Ovary (tissue), 9 donors: ENCODE measurements around the gene TOB1. TPM values are rescaled to one million over a fixed set of nuclear protein-coding genes. Genes with fewer than 3 reads are reported as not detected.
A peak's percentile ranks its signal among the peaks of the same experiment; 100 is the strongest.
"Not testable (repeated sequence)": the region's sequence is repeated elsewhere in the genome, so short reads cannot be mapped to it uniquely, and the experiment has no call there.

Source experiments
- DNase-seq, 5 donors: peaks; one replicate each; pipeline ENCODE4 v3.0.0-alpha.2; 2019 to 2020
- H3K27ac ChIP-seq, 2 donors: fragments of 200-600 bp; one replicate each; pipeline versions ENCODE4 v1.5.1 to v1.8.0; 2019 to 2022
- H3K27me3 ChIP-seq: fragments of 200-600 bp; one replicate; pipeline ENCODE4 v1.8.0; 2022
- H3K36me3 ChIP-seq: fragments of 200-600 bp; sonication (generic); one replicate; pipeline ENCODE4 v1.5.1; 2019
- H3K4me1 ChIP-seq: one replicate; pipeline ENCODE4 v1.8.1; 2013; ENCODE audit warnings: mild to moderate bottlenecking, moderate library complexity; ENCODE audit not compliant: insufficient read depth
- H3K4me3 ChIP-seq: fragments of 200-600 bp; sonication (generic); one replicate; pipeline ENCODE4 v1.5.1; 2017
- H3K9me3 ChIP-seq, 2 donors: fragments of 200-600 bp in 1 of 2; sonication (generic) in 1 of 2; one replicate each; pipeline versions ENCODE4 v1.5.1 to v1.8.1; 2013 to 2019; ENCODE audit warnings: mild to moderate bottlenecking in 1 of 2, moderate library complexity in 1 of 2
- EP300 ChIP-seq: sonication (generic); formaldehyde crosslinking; IDR thresholded peaks from one replicate; pipeline ENCODE4 v1.6.1; 2017; ENCODE audit warnings: antibody characterized with exemption
- POLR2A ChIP-seq: fragments of 450-650 bp; IDR thresholded peaks from one replicate; pipeline ENCODE4 v1.6.1; 2017; ENCODE audit warnings: antibody characterized with exemption, mild to moderate bottlenecking, moderate library complexity
- WGBS, 3 donors: extraction: QIAGEN DNeasy Blood & Tissue Kit in 1 of 3; methylation state at CpG; one replicate each; pipeline versions ENCODE4 v1.1.5 to v1.1.7; 2013 to 2017; 5-methylcytosine and 5-hydroxymethylcytosine counted together
- intact Hi-C, 4 donors: fragments of 100-400 bp; cut with DNase I; formaldehyde crosslinking; loops; one replicate each; pipeline versions ENCODE4 v1.11.0 to v1.15.1; 2022 to 2023
- polyA plus RNA-seq, 2 donors: library from polyadenylated mRNA; stranded (reverse); fragments of 200-250 nt in 1 of 2; fragments of 350-450 nt in 1 of 2; fragmentation: Illumina TruSeq in 1 of 2; extraction: RNeasy Lipid Tissue Mini Kit (QIAGEN cat#74804) in 1 of 2; gene quantifications; one replicate each; pipeline ENCODE4 v1.2.3, GENCODE V29; 2013 to 2014
- total RNA-seq, 7 donors: library from RNA; depleted of rRNA in 2 of 7; stranded (reverse); fragments of >200 nt in 2 of 7; fragmentation: NEBNext Ultra II Directional in 3 of 7; extraction: Animal tissue kit (Norgen Biotek cat#: 25700) in 3 of 7; gene quantifications; one replicate each; pipeline versions ENCODE4 v1.1.0 to v1.2.4, GENCODE V29; 2016 to 2023
- TF ChIP-seq, protein P1 (sequence below), 3 donors: fragments of 450-650 bp in 2 of 3; fragments of 200-600 bp in 1 of 3; IDR thresholded peaks; one replicate each; pipeline versions ENCODE4 v1.5.1 to v1.8.0; 2016 to 2022; ENCODE audit warnings: antibody characterized with exemption in 3 of 3, mild to moderate bottlenecking in 1 of 3
- donor health status: DM: no; HTN: no; CAD: no; lungs with moderate emphysema.
- donor health status: DM: no; HTN: no; CAD: no.
- donor health status: Bipolar disorder and iron deficiency.
- donor health status: DM: yes; HTN: yes; CAD: no.
- donor health status: DM: no; HTN: no; CAD: no.
- donor health status: DM: yes; HTN: yes; CAD: no.

Gene TOB1
- total and polyA plus RNA-seq, 9 donors = 19.6 to 150 (median 72.1) TPM

DNA sequence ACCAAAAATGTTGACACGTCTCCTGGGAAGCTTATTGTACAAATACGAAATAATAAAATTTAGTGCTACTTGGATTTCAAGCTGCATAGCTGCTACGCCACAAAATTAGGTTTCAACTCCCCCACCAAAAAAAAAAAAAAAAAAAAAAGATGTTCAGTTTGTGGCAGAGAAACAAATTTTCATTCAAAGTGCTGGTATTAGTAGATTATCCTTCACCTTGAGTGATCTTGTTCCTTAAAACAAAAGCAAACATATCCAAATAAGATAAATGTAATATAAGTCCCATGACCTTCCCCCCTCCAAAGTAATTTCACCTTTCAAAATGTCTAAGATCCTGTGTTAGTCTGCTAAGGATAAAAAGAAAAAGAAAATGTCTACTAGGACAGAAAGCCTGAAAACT, 2.2 kb downstream of the TOB1 start:
- H3K36me3 ChIP-seq = no peaks in the 10 kb centered on the region
- TF ChIP-seq, protein P1, sequence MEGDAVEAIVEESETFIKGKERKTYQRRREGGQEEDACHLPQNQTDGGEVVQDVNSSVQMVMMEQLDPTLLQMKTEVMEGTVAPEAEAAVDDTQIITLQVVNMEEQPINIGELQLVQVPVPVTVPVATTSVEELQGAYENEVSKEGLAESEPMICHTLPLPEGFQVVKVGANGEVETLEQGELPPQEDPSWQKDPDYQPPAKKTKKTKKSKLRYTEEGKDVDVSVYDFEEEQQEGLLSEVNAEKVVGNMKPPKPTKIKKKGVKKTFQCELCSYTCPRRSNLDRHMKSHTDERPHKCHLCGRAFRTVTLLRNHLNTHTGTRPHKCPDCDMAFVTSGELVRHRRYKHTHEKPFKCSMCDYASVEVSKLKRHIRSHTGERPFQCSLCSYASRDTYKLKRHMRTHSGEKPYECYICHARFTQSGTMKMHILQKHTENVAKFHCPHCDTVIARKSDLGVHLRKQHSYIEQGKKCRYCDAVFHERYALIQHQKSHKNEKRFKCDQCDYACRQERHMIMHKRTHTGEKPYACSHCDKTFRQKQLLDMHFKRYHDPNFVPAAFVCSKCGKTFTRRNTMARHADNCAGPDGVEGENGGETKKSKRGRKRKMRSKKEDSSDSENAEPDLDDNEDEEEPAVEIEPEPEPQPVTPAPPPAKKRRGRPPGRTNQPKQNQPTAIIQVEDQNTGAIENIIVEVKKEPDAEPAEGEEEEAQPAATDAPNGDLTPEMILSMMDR (IDR thresholded peaks at IDR 0.05) = no peak
- TF ChIP-seq POLR2A = no peak
- no peak for TF ChIP-seq EP300
- no peak for DNase-seq
- peak overlapping the region in 1 of 2 donors; percentile 98 for H3K27ac ChIP-seq
- H3K4me3 ChIP-seq = peak overlapping the region; percentile 99
- 47 to 62% (median 60%) methylated on average over 3 of the region's 3 CpGs for WGBS, 3 donors
- peaks cover 2% of the 10 kb centered on the region for H3K4me1 ChIP-seq
- H3K9me3 ChIP-seq = no peaks in the 10 kb centered on the region
- intact Hi-C loops = no loop called here
- no peaks in the 10 kb centered on the region for H3K27me3 ChIP-seq

DNA sequence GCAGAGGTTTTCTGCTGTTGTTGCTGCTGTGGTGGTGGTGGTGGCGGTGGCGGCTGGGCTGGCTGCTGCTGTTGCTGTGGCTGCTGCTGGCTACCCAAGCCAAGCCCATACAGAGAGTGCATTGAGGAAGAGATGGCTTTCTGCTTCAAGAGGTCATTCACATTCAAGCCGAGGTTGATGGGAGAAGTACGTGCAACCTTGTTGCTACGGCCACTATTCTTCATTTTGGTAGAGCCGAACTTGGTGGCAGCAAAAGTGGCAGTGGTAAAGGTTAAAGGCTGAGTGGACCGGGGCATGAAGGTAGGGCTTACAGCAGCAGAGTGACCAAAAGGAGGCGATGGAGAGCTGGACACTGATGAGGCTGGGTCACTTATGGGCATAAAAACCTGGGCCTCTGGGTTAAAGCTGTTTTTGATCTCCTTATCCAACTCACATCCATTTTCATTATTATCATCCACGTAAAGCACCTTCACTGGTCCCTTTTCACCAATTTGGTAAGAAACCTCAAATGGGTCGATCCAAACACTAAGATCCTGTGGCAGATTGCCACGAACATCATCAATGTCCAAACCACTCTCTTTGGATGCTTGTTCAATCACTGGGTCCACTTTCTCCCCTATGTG, 2.8 kb downstream of the TOB1 start:
- WGBS, 3 donors = 79 to 87% (median 86%) methylated on average over 11 of the region's 11 CpGs
- intact Hi-C loops = no loop called here
- no peak for DNase-seq
- Histone ChIP-seq H3K9me3 (no peaks in the 10 kb centered on the region), H3K27me3 (no peaks in the 10 kb centered on the region), H3K4me1 (peaks cover 2% of the 10 kb centered on the region), H3K27ac (no peak overlapping the region), H3K4me3 (no peak overlapping the region), H3K36me3 (no peaks in the 10 kb centered on the region)
- TF ChIP-seq POLR2A (no peak), EP300 (no peak)
- TF ChIP-seq, protein P1 (IDR thresholded peaks at IDR 0.05) = no peak

DNA sequence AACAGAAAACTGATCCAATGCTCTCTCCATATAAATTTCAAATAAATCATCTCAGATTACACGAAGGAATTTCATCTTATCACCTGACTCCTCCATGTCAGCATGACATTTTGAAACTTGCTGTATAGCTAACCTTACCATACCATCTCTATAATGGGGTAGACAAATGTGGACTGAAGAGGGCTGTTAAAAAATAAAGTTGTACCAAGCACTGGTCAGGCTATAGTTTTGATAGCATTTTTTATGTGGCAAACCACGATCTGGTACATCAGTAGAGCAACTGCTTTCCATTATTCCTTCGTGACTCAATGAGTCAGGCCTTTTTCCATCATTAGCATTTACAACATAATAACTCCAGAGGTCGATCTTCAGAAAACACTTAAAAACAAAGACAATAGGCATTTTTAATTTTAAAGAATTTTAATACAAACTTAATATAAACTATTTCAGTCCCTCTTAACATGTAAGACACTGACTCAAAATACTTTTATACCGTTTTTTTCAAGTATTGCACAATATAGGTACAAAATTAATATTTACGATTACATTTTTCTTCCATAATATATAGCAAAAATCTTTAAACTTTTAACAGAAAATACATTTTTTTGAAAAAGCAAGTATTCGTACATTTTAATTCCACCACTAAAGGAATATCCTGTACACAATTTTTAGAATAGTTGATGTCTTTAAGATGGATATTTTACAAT, 4.2 kb downstream of the TOB1 start:
- Histone ChIP-seq H3K9me3 (no peaks in the 10 kb centered on the region), H3K4me1 (peaks cover 2% of the 10 kb centered on the region), H3K4me3 (no peak overlapping the region), H3K36me3 (no peaks in the 10 kb centered on the region), H3K27ac (no peak overlapping the region), H3K27me3 (no peaks in the 10 kb centered on the region)
- no peak for TF ChIP-seq POLR2A
- no peak for TF ChIP-seq EP300
- TF ChIP-seq, protein P1 (IDR thresholded peaks at IDR 0.05) = no peak
- intact Hi-C loops = no loop called here
- no peak for DNase-seq
- WGBS, 3 donors = 69 to 73% (median 72%) methylated on average over 7 of the region's 7 CpGs

DNA sequence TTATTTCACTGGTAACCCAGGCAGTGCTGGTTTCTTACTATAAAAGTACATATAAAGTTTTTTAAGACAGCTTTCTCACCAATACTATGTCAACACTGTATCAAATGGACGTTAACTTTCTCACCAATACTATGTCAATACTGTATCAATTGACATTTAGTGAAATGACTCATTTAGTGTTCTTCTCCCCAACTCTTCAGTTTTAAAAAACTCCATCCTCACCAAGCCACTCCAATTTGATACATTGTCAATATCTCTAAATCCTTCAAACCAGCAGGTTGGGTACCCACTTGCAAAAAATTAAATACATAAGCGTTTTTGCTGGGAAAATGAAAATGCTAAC, 4.8 kb downstream of the TOB1 start:
- Histone ChIP-seq H3K9me3 (no peaks in the 10 kb centered on the region), H3K36me3 (no peaks in the 10 kb centered on the region), H3K4me1 (peaks cover 2% of the 10 kb centered on the region), H3K27ac (no peak overlapping the region), H3K27me3 (no peaks in the 10 kb centered on the region), H3K4me3 (no peak overlapping the region)
- intact Hi-C loops = no loop called here
- TF ChIP-seq, protein P1 (IDR thresholded peaks at IDR 0.05) = no peak
- TF ChIP-seq EP300 = no peak
- WGBS, 3 donors = 86 to 92% (median 90%) methylated on average over 2 of the region's 2 CpGs
- DNase-seq = no peak

DNA sequence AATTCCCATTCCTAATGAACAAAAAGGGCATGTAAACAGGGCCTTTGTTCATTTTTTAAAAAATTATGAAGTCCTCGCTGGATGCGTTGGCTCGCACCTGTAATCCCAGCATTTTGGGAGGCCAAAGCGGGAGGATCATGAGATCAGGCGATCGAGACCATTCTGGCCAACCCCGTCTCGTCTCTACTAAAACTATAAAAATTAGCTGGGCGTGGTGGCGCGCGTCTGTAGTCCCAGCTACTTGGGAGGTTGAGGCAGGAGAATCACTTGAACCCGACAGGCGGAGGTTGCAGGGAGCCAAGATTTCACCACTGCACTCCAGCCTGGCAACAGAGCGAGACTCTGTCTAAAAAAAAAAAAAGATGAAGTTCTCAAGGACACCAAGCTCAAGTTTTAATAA, 6.4 kb downstream of the TOB1 start:
- 94 to 96% (median 96%) methylated on average over 15 of the region's 15 CpGs for WGBS, 3 donors
- H3K27me3 ChIP-seq, H3K36me3 ChIP-seq, H3K9me3 ChIP-seq, DNase-seq, H3K4me1 ChIP-seq, H3K4me3 ChIP-seq, H3K27ac ChIP-seq, intact Hi-C loops: not testable (repeated sequence)
